Measurements from ENCODE around the gene TSPAN18. TPM values are rescaled to one million over a fixed set of nuclear protein-coding genes. Genes with fewer than 3 reads are reported as not detected.

Gene TSPAN18
- total and polyA plus RNA-seq, 2 experiments from 2014 or later: 6.0 to 10.6 TPM

DNA sequence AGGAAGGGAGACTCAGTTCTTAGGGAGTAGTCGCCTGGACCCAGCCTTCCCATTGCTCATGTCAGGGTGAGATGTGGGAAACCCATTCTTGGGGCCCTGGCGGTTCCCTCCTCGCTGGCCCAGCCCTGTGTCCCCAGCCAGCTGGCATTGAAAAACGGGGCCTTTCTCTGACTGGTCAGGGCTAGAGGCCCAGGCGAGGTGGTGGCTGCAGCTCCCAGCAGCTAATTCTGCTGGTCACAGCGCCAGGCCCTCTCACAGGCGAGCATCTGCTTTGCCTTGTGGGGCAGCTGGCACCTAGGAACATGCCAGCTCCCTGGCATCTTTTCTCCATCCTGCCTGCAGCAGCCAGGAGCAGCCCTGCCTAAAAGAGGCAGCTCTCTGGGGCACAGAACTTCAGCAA lies 20.1 kb downstream of the TSPAN18 start:
- Mint-ChIP-seq H3K27ac (no peak overlapping the region), H3K36me3 (ENCODE audit: low read depth) (peaks cover 1% of the 10 kb centered on the region; the same call in 2 of the 3 replicates), H3K4me1 (peaks cover 54% of the 10 kb centered on the region), H3K27me3 (ENCODE audit: insufficient read depth, low read depth, poor library complexity) (peaks cover 13% of the 10 kb centered on the region), H3K4me3 (no peak overlapping the region), H3K9me3 (peaks cover under 1% of the 10 kb centered on the region; the same call in 1 of the 3 replicates)
- no peaks in the 10 kb centered on the region for H3K9me2 ChIP-seq (ENCODE audit: insufficient read depth)
- H3K4me2 ChIP-seq: no peak overlapping the region
- no peak for ATAC-seq
- peaks cover 34% of the 10 kb centered on the region for H3K4me1 ChIP-seq (ENCODE audit: insufficient read depth)
- TF ChIP-seq, protein P1, sequence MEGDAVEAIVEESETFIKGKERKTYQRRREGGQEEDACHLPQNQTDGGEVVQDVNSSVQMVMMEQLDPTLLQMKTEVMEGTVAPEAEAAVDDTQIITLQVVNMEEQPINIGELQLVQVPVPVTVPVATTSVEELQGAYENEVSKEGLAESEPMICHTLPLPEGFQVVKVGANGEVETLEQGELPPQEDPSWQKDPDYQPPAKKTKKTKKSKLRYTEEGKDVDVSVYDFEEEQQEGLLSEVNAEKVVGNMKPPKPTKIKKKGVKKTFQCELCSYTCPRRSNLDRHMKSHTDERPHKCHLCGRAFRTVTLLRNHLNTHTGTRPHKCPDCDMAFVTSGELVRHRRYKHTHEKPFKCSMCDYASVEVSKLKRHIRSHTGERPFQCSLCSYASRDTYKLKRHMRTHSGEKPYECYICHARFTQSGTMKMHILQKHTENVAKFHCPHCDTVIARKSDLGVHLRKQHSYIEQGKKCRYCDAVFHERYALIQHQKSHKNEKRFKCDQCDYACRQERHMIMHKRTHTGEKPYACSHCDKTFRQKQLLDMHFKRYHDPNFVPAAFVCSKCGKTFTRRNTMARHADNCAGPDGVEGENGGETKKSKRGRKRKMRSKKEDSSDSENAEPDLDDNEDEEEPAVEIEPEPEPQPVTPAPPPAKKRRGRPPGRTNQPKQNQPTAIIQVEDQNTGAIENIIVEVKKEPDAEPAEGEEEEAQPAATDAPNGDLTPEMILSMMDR (conservative IDR thresholded peaks at IDR 0.05; ENCODE audit: low read depth in 2 of 2): no peak
- no peak for TF ChIP-seq STAT1 (IDR thresholded peaks at IDR 0.05; ENCODE audit: unreplicated experiment)
- no peak for TF ChIP-seq NANOG (IDR thresholded peaks at IDR 0.05; ENCODE audit: borderline replicate concordance)
- no peak for TF ChIP-seq ZNF114 (CRISPR knock-in tag; IDR thresholded peaks at IDR 0.05)
- TF ChIP-seq, protein P2, sequence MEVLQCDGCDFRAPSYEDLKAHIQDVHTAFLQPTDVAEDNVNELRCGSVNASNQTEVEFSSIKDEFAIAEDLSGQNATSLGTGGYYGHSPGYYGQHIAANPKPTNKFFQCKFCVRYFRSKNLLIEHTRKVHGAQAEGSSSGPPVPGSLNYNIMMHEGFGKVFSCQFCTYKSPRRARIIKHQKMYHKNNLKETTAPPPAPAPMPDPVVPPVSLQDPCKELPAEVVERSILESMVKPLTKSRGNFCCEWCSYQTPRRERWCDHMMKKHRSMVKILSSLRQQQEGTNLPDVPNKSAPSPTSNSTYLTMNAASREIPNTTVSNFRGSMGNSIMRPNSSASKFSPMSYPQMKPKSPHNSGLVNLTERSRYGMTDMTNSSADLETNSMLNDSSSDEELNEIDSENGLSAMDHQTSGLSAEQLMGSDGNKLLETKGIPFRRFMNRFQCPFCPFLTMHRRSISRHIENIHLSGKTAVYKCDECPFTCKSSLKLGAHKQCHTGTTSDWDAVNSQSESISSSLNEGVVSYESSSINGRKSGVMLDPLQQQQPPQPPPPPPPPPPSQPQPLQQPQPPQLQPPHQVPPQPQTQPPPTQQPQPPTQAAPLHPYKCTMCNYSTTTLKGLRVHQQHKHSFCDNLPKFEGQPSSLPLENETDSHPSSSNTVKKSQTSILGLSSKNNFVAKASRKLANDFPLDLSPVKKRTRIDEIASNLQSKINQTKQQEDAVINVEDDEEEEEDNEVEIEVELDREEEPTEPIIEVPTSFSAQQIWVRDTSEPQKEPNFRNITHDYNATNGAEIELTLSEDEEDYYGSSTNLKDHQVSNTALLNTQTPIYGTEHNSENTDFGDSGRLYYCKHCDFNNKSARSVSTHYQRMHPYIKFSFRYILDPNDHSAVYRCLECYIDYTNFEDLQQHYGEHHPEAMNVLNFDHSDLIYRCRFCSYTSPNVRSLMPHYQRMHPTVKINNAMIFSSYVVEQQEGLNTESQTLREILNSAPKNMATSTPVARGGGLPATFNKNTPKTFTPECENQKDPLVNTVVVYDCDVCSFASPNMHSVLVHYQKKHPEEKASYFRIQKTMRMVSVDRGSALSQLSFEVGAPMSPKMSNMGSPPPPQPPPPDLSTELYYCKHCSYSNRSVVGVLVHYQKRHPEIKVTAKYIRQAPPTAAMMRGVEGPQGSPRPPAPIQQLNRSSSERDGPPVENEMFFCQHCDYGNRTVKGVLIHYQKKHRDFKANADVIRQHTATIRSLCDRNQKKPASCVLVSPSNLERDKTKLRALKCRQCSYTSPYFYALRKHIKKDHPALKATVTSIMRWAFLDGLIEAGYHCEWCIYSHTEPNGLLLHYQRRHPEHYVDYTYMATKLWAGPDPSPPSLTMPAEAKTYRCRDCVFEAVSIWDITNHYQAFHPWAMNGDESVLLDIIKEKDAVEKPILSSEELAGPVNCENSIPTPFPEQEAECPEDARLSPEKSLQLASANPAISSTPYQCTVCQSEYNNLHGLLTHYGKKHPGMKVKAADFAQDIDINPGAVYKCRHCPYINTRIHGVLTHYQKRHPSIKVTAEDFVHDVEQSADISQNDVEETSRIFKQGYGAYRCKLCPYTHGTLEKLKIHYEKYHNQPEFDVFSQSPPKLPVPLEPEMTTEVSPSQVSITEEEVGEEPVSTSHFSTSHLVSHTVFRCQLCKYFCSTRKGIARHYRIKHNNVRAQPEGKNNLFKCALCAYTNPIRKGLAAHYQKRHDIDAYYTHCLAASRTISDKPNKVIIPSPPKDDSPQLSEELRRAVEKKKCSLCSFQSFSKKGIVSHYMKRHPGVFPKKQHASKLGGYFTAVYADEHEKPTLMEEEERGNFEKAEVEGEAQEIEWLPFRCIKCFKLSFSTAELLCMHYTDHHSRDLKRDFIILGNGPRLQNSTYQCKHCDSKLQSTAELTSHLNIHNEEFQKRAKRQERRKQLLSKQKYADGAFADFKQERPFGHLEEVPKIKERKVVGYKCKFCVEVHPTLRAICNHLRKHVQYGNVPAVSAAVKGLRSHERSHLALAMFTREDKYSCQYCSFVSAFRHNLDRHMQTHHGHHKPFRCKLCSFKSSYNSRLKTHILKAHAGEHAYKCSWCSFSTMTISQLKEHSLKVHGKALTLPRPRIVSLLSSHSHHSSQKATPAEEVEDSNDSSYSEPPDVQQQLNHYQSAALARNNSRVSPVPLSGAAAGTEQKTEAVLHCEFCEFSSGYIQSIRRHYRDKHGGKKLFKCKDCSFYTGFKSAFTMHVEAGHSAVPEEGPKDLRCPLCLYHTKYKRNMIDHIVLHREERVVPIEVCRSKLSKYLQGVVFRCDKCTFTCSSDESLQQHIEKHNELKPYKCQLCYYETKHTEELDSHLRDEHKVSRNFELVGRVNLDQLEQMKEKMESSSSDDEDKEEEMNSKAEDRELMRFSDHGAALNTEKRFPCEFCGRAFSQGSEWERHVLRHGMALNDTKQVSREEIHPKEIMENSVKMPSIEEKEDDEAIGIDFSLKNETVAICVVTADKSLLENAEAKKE (CRISPR knock-in tag; IDR thresholded peaks at IDR 0.05): no peak
- no peak for TF ChIP-seq EZH2phosphoT487 (IDR thresholded peaks at IDR 0.05; ENCODE audit: unreplicated experiment)
- TF ChIP-seq ZNF331 (CRISPR knock-in tag; IDR thresholded peaks at IDR 0.05; ENCODE audit: low read depth): no peak
- no peak for TF ChIP-seq EZH2 (IDR thresholded peaks at IDR 0.05; ENCODE audit: low read depth, unreplicated experiment)
- TF ChIP-seq, protein P3, sequence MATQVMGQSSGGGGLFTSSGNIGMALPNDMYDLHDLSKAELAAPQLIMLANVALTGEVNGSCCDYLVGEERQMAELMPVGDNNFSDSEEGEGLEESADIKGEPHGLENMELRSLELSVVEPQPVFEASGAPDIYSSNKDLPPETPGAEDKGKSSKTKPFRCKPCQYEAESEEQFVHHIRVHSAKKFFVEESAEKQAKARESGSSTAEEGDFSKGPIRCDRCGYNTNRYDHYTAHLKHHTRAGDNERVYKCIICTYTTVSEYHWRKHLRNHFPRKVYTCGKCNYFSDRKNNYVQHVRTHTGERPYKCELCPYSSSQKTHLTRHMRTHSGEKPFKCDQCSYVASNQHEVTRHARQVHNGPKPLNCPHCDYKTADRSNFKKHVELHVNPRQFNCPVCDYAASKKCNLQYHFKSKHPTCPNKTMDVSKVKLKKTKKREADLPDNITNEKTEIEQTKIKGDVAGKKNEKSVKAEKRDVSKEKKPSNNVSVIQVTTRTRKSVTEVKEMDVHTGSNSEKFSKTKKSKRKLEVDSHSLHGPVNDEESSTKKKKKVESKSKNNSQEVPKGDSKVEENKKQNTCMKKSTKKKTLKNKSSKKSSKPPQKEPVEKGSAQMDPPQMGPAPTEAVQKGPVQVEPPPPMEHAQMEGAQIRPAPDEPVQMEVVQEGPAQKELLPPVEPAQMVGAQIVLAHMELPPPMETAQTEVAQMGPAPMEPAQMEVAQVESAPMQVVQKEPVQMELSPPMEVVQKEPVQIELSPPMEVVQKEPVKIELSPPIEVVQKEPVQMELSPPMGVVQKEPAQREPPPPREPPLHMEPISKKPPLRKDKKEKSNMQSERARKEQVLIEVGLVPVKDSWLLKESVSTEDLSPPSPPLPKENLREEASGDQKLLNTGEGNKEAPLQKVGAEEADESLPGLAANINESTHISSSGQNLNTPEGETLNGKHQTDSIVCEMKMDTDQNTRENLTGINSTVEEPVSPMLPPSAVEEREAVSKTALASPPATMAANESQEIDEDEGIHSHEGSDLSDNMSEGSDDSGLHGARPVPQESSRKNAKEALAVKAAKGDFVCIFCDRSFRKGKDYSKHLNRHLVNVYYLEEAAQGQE (IDR thresholded peaks at IDR 0.05; ENCODE audit: unreplicated experiment): no peak
- no peak for TF ChIP-seq POLR2AphosphoS5 (IDR thresholded peaks at IDR 0.05; ENCODE audit: low read depth)
- no peak for TF ChIP-seq JUNB (IDR thresholded peaks at IDR 0.05; ENCODE audit: unreplicated experiment)
- TF ChIP-seq CREB1 (CRISPR knock-in tag; IDR thresholded peaks at IDR 0.05; ENCODE audit: low read depth): no peak
- TF ChIP-seq, protein P4, sequence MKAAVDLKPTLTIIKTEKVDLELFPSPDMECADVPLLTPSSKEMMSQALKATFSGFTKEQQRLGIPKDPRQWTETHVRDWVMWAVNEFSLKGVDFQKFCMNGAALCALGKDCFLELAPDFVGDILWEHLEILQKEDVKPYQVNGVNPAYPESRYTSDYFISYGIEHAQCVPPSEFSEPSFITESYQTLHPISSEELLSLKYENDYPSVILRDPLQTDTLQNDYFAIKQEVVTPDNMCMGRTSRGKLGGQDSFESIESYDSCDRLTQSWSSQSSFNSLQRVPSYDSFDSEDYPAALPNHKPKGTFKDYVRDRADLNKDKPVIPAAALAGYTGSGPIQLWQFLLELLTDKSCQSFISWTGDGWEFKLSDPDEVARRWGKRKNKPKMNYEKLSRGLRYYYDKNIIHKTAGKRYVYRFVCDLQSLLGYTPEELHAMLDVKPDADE (IDR thresholded peaks at IDR 0.05): no peak
- no peaks in the 10 kb centered on the region for H3K36me3 ChIP-seq (ENCODE audit: insufficient read depth)
- H4K20me1 ChIP-seq (replicated peaks; ENCODE audit: insufficient read depth): no peaks in the 10 kb centered on the region
- no peak overlapping the region for H3K27ac ChIP-seq (ENCODE audit: low read depth)
- H3F3A ChIP-seq (replicated peaks; ENCODE audit: low read depth): 0 out of 2 replicates have a peak, but pooled peaks cover under 1% of the 10 kb centered on the region
- H3K4me3 ChIP-seq: no peak overlapping the region
- H3K79me2 ChIP-seq (replicated peaks; ENCODE audit: insufficient read depth): no peaks in the 10 kb centered on the region
- H2AFZ ChIP-seq: no peak overlapping the region
- no peak for DNase-seq (ENCODE audit: low spot score)
- H3K27me3 ChIP-seq (ENCODE audit: insufficient read depth): peaks cover 20% of the 10 kb centered on the region

All from GM23338 (cell line).